NCI-H2196 (cell line): Measurements from ENCODE around the gene VCL.

ENCODE experiments used
- DNase-seq: peaks from one replicate; lab custom pipeline; 2025; ENCODE audit not compliant: unreplicated experiment; lab: John Stamatoyannopoulos, UW

The VCL gene

DNA sequence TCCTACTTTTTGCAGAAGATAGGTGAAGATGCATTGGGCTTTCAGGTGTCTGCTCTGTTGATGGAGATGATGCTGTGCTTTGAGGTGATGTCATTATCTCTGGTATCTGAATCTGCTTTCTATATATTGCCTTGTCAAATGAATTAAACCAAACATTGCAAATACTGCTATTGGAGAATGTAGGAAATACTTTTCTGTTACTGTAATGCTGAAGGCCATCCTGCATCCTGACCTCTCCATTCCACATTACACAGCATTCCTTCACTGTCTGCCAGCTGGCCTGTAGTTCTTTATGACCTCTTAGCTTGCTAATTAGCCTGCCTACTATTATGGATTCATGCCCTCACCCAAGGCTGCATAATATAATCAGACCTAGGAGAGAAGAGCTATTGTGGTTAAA is 73.2 kb downstream of the VCL start:
- no peak for DNase-seq

DNA sequence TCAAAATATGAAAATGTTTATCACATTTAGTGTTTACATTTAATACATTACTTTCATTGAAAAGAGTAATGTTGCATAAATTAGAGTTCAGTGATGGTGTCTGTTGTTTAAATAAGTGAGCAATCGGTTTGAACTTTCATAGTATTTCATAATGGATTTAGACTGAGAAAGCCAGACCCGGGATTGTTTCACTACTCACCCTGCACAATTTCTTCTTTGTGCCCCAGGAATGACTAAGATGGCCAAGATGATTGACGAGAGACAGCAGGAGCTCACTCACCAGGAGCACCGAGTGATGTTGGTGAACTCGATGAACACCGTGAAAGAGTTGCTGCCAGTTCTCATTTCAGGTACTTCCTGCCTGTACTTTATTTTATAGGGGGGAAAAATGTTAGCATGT is 74.6 kb downstream of the VCL start:
- no peak for DNase-seq

DNA sequence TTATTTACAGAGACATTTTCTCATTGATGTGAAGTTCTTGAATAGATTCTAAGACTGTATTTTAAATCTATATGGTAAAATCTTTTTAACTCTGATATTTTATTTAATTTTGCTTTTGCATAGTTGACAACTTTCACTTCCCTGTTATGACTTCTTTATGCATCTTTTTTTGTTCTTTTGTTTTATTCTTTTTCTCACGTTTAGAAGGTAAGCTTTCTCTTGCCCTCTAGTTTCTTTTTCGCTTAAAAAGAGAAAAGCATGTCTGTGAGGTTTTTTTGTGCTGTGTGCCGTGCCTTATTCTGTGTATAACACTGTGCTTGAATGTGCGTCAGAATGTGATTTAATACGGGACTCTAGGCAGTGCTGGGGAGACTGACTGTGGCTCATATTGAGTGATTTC is 78.0 kb downstream of the VCL start:
- no peak for DNase-seq

DNA sequence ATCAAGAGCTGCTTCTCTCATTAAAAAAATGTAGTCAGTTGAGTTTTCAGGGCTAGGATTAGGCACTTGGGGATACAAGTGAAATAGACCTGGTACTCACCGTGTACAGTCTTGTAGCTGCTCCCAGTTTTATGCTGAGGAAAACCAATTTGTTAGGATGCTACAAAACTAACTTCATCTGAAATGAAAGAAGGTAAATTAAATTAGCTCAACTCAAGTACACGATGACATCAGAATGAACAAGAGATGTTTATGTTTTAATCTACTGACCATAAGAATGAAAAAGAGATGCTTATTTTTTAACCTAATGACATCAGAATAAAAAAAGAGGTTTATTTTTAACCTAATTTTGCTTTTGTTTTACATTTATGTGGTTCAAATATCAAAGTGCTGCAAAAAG is 79.0 kb downstream of the VCL start:
- DNase-seq = no peak

DNA sequence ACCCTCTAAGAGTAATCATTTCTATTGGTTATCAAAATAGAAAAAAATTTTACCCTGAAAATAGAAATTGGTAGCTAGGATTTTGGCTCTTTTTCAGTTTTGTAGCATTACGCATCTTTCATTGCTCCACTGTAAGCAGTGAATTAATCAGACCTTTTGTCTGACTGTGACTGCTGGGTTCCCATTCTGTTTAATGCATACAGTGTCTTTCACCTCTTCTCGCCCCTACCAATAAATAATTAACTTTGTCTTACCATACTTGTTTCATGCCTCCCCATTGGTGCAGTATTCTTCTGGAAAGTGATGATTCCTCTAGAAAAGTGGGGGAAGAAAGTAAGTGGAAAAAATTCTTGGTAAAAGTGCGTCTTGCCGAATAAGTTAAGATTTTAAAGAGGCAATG is 79.5 kb downstream of the VCL start:
- DNase-seq = no peak

DNA sequence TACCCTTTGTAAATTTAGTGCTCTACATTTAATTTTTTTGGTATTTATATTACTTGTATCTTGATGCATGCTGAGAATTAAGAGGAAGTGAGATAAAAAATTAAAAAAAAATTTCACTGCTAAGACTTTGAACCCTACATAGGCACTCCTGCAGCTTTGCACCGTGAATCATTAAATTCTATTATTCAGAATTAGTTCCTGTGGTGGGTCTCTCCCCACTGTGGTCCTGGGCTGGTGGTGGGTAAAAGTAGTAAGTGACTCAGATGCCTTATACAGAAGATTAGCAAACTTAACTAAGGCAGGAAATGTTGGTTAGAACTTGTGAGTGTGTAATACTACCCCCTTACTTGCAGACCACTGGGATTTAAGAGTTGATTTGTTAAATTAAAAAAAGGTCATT is 80.1 kb downstream of the VCL start:
- DNase-seq = no peak

DNA sequence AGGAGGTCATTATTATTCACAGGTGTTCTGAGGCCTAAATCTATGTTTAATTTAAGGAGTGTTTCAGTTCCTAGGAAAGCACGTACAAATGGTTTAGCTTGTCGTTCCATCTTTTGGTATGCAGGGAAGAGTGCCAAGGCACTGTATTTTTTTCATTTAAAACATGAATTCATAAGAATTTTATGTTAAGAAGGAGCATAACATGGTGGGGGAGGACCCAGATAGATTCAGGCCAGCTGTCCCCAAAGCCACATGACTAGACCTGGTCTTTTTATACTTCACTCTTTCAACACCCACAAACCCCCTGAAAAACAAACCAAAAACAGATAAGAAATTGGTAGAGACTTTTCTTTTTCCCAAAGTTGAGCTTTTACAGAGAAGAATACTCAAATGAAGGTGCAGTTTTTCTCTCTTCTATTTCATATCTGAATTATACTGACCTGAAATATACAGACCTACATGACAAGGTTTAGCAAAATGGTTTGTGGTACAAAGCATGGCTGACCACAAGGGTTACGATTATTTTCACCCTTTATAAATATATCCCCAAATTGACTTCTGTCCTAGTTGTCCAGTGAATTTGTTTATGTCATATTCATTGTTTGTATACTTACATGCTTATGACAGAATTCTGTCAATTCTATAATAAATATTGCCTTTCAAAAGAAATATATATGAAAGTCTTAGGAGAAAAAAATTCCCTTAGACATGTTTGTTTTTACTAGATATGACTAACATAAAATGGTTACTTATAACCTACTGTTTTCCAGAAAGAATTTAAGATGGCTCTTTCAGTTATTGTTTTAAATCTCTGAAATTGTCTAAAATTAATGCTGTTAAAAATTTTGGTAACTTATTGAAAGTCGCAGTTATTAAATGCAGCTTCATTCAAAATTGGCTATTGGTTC is 81.4 kb downstream of the VCL start:
- DNase-seq = no peak

DNA sequence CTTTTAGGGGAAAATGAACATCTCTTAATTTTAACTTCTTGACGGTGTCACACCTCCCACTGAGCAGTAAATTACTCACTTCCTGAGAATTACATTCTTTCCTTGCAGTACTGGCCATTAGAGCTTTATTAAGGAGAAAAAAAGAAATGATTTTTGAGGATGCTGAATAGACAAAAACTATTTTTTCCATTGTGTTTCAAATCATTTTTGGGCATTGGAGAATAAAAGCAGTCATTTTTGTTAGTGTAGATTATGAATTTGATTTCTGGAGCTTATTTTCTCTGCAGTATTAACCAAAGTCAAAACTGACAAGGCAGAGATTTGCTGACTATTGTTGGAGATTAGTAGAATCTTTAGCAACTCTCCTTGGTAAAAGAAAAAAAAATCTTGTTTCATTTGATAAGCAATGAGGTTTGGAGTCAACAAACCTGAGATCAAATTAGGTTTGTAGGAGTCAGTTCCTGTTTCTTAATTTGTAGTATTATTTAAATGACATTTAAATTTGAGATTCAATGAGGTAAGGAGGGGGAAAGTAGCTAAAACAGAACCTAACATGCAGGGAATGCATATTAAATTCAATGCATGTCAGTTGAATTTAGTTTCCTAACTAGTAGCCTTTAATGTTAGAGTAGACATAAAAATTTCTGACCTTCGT is 82.1 kb downstream of the VCL start:
- no peak for DNase-seq

DNA sequence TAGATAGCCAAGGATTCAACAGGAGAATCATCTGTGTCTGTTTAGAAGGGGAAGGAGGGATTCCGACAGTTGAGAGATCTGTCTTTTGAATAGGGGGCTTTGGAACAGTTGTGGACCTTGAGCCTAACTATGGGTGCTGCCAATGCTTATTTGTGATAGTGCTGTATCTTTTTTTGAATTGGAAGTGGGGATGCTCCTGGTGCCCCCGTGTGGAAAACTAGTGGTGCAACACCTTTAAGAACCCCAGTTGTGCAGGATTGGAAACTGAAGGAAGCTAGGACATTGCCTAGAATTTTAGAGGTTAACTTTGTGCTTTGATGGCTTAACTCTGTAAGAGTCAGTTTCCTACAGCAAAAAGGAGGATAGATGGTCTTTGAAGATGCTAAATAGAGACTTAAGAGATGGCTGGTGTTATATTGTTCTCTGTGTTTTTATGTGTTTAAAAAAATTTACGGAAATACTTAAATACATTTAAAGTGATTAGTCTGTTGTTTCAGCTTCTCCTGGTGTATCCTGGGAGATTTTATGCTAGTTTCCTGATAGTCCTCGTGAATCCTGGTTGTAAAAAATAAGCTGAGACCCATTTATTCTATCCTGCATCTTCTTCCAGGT is 83.4 kb downstream of the VCL start:
- DNase-seq = peak; percentile 31

DNA sequence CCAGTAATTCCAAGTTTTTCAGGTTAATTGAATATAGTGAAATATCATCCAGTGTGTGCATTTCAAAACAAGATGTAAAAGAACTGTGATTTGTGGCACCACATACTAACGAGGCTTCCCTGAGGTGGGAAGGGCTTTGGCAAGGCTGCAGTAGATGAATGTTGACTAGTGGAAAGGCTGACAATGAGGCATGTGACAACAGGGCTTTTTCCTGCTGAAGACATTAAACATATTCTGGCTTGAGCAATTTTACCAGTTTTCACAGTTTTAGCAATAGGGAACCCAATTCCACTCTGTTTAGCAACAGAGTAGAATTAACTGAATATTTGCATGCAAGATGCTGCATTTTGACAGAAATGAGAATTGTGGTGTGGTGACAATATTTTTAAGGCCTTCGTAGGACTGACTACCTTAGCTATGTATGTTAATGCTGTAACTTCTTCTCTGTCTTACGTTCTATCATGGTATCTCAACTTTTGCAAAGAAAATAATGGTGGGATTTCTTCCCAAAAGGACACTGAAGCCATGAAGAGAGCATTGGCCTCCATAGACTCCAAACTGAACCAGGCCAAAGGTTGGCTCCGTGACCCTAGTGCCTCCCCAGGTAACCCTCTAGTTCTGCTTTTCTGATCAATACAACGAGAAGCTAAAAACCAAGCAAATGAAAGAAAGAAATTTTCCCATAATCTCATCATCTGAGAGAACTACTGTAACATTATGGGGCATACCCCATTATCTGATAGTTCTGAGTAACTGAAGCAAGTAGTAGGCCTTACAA is 84.2 kb downstream of the VCL start:
- DNase-seq = no peak

DNA sequence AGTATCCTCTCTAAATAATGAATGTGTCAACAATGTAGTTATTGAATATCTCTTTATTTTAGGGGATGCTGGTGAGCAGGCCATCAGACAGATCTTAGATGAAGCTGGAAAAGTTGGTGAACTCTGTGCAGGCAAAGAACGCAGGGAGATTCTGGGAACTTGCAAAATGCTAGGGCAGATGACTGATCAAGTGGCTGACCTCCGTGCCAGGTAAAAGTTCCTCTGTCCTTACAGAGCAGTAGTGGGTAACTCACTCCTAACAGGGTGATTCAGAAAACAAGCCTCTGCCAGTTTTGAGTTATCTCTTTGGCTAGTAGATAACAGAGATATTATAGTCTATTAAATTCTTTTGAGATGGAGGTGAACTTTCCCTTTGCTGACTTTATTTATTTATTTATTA is 85.4 kb downstream of the VCL start:
- no peak for DNase-seq

DNA sequence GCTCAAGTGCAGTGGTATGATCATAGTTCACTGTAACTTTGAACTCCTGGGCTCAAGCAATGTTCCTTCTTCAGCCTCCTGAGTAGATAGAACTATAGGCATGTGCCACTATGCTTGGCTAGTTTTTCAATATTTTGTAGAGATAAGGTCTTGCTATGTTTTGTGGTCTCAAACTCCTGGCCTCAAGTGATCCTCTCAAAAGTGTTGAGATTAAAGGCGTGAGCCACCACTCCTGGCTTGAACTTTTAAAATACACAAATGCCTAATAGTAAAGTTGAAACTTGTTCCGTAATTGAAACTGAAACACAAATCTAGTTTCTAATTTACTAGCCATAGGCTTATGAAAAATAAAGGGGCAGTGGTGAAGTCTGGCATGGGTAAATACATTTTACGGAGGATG is 87.0 kb downstream of the VCL start:
- no peak for DNase-seq

DNA sequence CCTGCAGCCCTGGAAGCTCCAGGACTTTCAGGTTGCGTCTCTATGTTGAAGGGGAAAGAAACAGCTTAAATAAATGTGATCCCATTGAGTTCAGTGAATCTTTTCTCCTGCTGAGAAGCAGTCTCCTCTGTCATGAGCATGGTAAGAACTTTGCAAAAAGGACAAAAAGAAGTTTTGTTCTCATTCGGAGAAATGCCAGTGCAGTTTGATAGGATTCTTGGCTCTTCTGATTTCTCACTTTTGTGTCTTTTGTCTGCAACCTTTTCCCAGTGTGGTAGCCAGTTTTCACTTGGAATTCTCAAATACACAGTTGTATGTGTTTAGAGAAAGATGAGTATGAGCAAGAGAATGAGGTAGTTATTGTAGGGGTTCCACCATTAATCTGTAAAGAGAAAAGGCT is 88.4 kb downstream of the VCL start:
- DNase-seq = no peak

DNA sequence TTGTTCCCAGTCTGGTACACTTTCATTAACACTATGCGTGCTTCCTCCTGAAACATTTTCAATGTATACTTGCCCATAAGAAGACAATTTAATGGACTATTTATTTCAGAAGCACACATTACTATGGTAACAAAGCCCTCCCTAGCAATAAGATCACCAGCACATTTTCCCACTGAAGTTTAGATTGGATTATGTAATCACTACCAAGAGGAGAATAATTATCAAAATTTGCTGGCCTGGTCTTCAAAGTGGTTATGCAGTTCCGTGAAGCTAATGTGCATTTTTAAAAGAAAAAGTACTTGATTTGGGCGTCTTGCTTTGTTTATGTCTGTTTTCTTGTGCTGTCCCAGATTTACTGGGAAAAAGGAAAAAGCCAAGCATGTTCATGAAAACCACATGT is 90.8 kb downstream of the VCL start:
- DNase-seq = no peak

DNA sequence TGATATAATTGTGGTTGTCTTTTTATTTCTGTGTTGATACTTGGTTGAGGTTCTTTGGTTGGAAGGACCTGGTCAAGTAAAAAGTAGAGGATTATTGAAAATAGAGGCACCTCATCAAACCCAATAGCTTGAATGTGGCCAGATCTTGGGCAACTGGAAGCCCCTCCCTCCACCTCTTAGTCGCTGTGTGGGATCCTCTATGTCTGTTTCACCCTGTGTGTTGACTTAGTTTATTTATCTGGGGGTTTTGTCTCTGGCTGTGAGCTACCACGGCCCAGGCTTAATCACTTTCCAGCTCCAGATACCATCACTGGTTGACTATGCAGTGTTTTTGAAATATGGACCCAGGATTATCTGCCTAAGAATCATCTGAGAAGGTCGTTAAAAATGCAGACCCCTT is 94.5 kb downstream of the VCL start:
- no peak for DNase-seq

DNA sequence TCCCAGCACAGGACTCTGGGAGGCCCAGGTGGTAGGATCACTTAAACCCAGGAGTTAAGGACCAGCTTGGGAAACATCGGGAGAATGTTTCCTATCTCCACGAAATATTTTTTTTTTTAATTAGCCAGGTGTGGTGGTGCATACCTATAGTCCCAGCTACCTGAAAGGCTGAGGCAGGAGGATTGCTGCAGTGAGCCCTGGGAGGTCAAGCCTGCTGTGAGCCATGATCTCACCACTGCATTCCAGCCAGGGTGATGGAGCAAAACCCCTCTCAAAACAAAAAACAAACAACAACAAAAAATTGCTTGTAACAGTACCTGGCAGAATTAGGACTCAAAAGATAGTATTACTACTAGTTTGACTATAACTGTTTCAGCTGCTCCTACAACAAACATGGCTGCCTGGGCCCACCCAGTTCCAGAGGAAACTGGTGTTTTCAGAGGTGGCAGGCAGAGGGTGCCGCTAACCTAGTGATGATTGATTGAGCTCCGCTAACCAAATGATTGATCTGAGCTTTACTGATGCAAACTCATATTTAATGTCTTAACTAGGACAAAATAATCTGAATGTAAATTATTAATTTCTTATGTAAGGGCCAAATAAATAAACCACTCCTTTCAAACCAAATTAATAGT is 95.7 kb downstream of the VCL start:
- DNase-seq = no peak

DNA sequence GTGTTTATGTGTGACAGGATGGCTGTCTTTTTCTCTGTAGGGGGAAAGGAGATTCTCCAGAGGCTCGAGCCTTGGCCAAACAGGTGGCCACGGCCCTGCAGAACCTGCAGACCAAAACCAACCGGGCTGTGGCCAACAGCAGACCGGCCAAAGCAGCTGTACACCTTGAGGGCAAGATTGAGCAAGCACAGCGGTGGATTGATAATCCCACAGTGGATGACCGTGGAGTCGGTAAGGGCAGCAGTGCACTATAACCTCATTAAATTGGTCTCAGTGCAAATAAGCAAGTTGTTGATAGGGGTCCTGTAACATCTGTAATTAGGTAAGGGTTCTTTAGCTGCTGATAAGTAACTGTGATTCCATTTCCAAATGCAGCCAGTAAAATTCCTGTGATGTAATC is 96.3 kb downstream of the VCL start:
- DNase-seq = no peak

DNA sequence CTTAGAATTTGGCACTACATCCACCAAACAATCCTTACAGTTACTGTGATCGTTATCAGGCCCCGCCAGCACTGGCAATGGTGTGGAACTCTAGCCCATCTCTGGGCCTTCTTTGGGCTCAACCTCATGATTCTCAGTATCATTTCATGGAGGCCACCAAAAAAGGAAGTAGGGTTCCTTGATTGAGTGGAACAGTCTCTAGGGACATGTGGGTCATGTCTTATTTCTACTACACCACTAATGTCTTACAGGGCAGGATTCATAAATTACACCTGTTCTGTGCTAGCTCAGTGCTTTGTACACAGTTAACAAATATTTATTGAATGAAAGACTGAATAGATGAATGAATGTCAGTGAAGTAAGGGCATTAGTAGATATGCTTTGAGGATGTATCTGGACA is 98.9 kb downstream of the VCL start:
- DNase-seq = no peak

DNA sequence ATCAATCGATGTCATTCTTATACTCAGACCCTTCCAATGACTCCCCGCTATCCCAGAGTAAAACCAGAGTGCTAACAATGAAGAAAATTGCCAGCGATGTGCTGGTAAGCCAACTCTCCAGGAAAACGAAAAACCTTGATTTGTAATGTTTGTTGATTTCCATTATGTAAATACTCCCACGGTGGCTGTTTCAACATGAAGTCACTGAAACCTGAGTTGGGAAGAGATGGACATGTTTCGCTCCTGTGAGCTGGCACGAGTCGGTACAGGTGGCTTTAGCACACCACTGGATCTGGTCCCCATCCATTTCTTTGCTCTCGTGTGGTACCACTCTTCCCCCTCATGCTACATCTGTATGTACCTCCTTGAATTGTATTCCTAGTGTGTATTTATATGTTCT is 99.9 kb downstream of the VCL start:
- DNase-seq = peak; percentile 6

DNA sequence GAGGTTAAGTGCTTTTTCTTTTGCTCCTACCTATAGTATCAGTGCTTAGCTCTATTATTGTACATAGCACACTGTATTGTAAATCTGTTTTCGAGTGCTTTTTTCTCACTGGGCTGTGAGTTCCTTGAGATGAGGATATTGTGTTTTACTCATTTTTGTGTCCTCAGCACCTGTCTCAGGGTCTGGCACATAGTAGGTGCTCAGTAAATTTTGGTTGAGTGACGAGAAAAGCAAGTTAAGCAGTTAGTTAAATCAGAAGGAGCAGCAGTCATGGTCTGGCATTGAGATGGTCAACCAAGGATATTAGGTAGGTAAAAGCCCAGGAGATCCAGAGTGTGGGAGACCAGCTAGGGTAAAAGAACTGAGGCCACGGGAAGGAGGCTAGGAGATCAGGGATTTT is 101.5 kb downstream of the VCL start:
- no peak for DNase-seq

DNA sequence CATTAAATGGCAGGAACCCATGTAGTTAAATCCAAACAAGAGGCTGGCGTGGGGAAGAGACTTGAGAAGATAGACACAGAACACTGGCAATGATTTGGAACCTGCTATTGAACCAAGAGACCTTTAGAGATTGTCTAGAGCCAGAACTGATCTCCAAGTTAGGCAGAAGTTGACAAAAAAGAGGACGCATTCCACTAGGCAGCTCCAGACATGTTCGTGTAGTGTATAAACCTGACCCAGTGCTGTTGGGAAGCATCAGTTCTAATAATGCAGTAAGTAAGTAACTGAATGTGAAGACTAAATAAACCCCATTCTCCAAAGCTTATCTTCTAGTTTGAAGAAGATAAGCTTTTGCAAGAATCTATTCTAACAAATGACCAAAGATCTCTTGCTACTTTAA is 101.9 kb downstream of the VCL start:
- no peak for DNase-seq
